T-helper 9 cell (primary cell): ENCODE data around the gene FREM1.
"Not testable (repeated sequence)": the region's sequence is repeated elsewhere in the genome, so short reads cannot be mapped to it uniquely, and the experiment has no call there.

ENCODE experiments used
- DNase-seq: peaks from one replicate; pipeline ENCODE4 v3.0.0-alpha.2; 2020
- total RNA-seq, 2 donors: gene quantifications; one replicate each; lab custom pipeline; 2026; lab: John Stamatoyannopoulos, UW

The FREM1 gene, protein sequence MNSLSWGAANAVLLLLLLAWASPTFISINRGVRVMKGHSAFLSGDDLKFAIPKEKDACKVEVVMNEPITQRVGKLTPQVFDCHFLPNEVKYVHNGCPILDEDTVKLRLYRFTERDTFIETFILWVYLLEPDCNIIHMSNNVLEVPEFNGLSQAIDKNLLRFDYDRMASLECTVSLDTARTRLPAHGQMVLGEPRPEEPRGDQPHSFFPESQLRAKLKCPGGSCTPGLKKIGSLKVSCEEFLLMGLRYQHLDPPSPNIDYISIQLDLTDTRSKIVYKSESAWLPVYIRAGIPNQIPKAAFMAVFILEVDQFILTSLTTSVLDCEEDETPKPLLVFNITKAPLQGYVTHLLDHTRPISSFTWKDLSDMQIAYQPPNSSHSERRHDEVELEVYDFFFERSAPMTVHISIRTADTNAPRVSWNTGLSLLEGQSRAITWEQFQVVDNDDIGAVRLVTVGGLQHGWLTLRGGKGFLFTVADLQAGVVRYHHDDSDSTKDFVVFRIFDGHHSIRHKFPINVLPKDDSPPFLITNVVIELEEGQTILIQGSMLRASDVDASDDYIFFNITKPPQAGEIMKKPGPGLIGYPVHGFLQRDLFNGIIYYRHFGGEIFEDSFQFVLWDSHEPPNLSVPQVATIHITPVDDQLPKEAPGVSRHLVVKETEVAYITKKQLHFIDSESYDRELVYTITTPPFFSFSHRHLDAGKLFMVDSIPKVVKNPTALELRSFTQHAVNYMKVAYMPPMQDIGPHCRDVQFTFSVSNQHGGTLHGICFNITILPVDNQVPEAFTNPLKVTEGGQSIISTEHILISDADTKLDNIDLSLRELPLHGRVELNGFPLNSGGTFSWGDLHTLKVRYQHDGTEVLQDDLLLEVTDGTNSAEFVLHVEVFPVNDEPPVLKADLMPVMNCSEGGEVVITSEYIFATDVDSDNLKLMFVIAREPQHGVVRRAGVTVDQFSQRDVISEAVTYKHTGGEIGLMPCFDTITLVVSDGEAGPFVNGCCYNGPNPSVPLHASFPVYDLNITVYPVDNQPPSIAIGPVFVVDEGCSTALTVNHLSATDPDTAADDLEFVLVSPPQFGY (N-terminal part only)
- 0 to 0.14 reads per million in 2 donors for total RNA-seq

GRCh38 chr9:14909961-14910805 lies at the start of gene FREM1:
Gene FREM1, minus strand, starts transcription at chr9:14910428. Its CDS starts 41,451 bp downstream, at chr9:14868977.
- no peak for DNase-seq

- no peak for DNase-seq
These were observed 48.8 kb upstream of the FREM1 start for GRCh38 chr9:14958989-14959388.

- DNase-seq: no peak
These were observed 46.9 kb upstream of the FREM1 start for GRCh38 chr9:14957109-14957508.

- no peak for DNase-seq
These were observed 46.0 kb upstream of the FREM1 start for GRCh38 chr9:14956208-14956607.

DNA sequence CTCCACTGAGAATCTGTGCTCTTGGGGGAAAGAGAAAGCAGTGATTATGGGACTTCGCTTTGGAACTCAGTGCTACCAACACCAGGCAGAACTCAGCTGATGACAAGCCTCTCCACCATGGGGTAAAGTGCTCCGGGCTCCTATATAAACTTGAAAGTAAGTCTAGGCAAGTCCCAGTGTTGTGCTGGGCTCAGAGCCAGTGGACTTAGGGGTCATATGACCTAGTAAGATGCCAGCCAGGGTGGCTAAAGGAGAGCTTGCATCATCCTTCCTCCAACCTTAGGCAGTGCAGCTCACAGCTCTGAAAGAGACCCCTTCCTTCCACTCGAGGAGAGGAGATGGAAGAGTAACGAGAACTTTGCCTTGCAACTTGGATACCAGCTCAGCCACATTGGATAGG lies 35.1 kb upstream of the FREM1 start:
- no peak for DNase-seq

- DNase-seq: no peak
These were observed 31.5 kb upstream of the FREM1 start for GRCh38 chr9:14941501-14942405.

DNA sequence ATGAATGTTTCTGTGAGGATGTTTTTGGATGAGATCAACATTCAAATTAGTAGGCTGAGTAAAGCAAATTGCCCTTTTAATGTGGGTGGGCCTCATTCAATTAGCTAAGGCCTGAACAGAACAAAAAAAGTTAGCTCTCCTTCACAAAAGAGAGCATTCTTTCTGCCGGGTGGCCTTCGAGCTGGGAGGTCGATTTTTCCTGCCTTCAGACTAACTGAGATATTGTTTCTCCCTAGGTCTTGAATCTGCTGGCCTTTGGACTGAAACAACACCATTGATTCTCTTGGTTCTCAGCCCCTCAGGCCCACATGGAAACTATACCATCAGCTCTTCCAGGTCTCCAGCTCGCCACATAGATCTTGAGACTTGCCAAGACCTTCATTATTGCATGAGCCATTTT lies 29.1 kb upstream of the FREM1 start:
- no peak for DNase-seq

- no peak for DNase-seq
These were observed 27.0 kb upstream of the FREM1 start for GRCh38 chr9:14937216-14937615.

GRCh38 chr9:14936491-14936890 lies 26.3 kb upstream of the FREM1 start:
- DNase-seq: no peak

DNA sequence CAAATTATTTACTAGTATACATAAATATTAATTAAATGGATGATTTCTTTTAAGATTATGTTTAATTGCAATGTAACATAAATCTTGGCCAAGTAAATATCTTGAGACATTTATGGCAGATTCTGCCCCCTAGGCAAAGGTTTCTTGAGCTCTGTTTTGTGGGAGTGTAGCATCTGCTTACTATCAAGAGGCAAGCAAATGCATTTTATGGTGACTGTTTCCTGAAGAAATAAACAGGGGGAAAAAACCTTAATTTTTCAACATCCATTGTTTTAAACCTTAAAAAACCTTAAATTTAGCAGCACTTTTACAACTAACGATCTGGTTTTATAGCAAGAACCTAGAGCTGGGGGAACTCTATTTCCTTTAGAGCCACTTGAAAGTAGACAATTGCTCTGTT lies 25.7 kb upstream of the FREM1 start:
- no peak for DNase-seq

GRCh38 chr9:14935106-14935751 lies 25.0 kb upstream of the FREM1 start:
- DNase-seq: no peak

DNA sequence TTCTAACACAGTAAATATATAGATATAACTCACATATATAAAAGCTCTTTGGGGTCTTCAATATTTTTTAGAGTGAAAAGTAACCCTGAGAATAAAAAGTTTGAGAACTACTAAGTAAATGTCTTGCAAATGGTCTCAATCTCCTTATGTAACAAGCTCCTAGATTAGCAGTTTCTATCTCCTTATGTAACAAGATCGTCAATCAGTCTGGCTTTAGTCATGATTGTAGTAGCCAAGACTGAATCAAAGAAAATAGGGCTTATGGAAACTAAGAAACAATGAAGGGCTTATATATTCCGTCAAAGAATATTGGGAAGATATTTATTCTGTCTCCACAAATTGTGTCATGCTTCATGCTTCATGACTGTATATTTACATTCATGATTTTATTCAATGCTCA lies 22.4 kb upstream of the FREM1 start:
- no peak for DNase-seq

DNA sequence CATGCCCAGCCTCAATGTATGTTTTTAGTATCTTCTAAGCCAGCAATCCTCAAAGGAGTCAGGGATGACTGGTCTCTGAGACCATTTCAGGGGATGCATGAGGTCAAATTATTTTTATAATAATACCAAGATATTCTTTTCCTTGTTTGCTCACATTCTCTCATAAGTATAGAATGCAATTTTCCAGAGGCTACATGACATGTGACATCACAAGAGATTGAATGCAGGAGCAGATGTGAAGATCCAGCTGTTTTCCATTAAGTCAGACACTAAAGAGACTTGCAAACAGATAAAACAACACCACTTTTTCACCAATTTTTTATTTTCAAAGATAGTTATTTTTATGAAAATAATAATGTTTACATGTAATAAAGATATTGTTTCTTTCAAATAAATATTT lies 22.0 kb upstream of the FREM1 start:
- DNase-seq: no peak

- no peak for DNase-seq
These were observed 16.9 kb upstream of the FREM1 start for GRCh38 chr9:14926941-14927624.

DNA sequence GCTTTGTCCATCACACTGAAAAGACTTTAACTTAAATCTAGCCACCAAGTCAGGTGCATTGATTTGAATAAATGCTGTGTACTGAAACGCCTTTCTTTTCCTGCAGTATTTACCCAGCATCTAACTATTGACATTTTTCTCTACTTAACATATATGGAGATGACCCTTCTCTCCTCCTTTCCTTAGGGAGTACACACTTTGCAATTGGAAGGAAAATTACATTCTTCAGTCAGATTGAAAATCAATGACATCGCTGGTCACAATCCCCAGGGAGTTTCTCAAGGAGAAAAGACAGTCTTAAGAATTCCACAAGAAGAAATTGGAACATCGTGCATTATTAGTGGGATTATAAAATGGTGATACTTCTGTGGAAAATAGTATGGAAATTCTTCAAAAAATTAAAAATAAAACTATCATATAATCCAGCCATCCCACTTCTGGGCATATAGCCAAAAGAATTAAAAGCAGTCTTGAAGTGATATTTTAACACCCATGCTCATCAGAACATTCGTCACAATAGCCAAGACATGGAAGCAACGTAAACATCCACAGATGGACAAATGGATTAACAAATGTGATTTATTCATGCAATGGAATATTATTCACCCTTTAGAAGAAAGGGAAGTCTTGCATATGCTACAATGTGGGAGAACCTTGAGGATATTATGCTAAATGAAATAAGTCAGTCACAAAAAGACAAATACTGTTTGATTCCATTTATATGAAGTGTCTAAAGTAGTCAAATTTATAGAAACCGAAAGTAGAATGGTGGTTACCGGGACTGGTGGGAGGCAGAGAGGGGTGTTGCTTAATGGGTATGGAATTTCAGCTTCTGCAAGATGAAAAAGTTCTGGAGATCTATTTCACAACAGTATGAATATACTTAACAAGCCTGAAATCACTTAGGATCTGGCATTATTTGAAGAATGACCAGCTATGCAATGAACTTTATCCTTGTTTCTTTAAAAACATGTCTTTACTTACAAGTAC lies 14.3 kb upstream of the FREM1 start:
- no peak for DNase-seq

DNA sequence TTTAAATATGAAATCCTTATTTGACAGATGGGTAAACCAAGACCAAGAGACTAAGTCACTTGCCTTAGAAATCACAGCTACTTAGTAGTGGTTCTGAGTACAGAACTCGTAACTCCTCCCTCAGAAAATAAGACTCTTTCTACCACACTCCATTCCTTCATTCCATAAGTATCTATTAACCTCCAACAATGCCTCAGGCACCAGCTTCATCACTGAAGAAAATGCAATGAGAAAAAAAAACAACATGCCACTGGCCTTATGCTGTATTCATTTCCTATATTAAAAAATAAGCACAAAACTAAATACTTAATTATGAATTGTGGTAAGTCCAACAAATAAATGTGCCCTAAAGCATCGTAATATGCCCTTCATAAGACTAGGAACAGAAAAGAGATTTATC lies 13.5 kb upstream of the FREM1 start:
- no peak for DNase-seq

DNA sequence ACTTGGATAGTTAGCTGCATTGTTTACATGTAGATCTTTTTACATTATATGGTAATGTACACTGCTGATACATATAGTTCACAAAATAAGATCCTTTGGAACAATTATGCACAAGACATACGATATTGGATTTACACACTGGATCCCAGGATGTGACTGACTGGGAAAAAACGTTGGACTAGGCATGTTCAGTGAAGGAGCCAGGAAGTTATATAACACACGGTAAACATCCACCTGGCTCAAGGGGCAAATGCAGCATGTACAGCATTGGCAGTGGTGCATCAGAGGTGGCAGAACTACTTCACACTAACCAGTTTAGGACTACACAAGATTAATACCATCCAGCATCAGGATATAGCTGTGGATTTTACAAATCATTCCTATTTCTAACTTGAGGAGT lies 10.6 kb upstream of the FREM1 start:
- DNase-seq: not testable (repeated sequence)

- DNase-seq: no peak
These were observed 3.1 kb upstream of the FREM1 start for GRCh38 chr9:14913366-14913765.

GRCh38 chr9:14912859-14913258 lies 2.6 kb upstream of the FREM1 start:
- DNase-seq: no peak
